Measurements from ENCODE around the gene ROBO1. TPM values are rescaled to one million over a fixed set of nuclear protein-coding genes. Genes with fewer than 3 reads are reported as not detected.

ROBO1 gene
- total RNA-seq, 1 donor from 2014 or later: 27.1 TPM

GRCh38 chr3:79421273-79421672, 346.5 kb downstream of the ROBO1 start:
- no peak overlapping the region for H3K27ac ChIP-seq
- H3K27me3 ChIP-seq: no peaks in the 10 kb centered on the region
- H3K4me1 ChIP-seq: peaks cover 5% of the 10 kb centered on the region
- H3K36me3 ChIP-seq: no peaks in the 10 kb centered on the region
- TF ChIP-seq, protein P1, sequence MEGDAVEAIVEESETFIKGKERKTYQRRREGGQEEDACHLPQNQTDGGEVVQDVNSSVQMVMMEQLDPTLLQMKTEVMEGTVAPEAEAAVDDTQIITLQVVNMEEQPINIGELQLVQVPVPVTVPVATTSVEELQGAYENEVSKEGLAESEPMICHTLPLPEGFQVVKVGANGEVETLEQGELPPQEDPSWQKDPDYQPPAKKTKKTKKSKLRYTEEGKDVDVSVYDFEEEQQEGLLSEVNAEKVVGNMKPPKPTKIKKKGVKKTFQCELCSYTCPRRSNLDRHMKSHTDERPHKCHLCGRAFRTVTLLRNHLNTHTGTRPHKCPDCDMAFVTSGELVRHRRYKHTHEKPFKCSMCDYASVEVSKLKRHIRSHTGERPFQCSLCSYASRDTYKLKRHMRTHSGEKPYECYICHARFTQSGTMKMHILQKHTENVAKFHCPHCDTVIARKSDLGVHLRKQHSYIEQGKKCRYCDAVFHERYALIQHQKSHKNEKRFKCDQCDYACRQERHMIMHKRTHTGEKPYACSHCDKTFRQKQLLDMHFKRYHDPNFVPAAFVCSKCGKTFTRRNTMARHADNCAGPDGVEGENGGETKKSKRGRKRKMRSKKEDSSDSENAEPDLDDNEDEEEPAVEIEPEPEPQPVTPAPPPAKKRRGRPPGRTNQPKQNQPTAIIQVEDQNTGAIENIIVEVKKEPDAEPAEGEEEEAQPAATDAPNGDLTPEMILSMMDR (IDR thresholded peaks at IDR 0.05): no peak
- H3K9me3 ChIP-seq: no peaks in the 10 kb centered on the region
- H3K4me3 ChIP-seq: no peak overlapping the region
- no peak for ATAC-seq
- intact Hi-C loops (cut with DNase I): no loop called here
- DNase-seq: no peak

DNA sequence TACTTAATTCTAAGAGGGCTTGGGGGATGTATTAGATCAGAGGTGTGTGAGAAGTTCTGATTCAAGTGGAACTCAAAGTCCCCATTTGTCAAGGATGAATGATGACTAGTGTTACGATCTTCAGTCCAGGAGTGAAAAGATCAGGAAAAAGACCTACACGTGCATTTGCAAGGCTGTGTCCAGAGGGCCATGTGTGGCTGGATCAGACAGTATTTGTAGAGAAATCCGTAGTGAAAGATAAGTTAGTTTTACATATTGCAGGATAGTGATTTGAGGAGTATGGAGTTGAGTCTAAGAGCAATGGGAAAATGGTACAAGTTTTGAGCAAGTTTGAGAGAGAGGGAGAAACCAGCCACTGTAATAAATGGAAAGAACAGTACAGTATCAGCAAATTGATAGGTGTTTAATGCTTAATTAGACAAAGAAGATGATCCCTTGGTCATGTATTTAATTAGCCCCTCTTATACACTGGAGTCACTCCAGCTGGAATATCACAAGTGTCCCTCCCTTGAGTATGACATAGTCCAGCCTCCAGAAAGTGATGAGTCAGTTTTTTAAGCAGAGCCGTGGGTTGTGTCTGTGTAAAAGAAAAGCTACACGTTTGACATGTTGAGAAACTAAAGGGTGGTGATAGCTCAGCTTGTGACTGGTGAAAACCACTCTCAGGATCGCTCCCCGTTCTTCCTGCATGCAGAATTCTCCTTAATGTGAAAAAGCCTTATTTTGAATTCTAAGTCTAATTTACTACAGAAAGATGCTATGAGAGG, 348.8 kb downstream of the ROBO1 start:
- H3K27me3 ChIP-seq: no peaks in the 10 kb centered on the region
- H3K4me1 ChIP-seq: peaks cover 5% of the 10 kb centered on the region
- TF ChIP-seq, protein P1 (IDR thresholded peaks at IDR 0.05): no peak
- H3K27ac ChIP-seq: no peak overlapping the region
- H3K9me3 ChIP-seq: no peaks in the 10 kb centered on the region
- no peak overlapping the region for H3K4me3 ChIP-seq
- no peaks in the 10 kb centered on the region for H3K36me3 ChIP-seq
- ATAC-seq (no peak), DNase-seq (no peak)
- intact Hi-C loops (cut with DNase I): no loop called here

DNA sequence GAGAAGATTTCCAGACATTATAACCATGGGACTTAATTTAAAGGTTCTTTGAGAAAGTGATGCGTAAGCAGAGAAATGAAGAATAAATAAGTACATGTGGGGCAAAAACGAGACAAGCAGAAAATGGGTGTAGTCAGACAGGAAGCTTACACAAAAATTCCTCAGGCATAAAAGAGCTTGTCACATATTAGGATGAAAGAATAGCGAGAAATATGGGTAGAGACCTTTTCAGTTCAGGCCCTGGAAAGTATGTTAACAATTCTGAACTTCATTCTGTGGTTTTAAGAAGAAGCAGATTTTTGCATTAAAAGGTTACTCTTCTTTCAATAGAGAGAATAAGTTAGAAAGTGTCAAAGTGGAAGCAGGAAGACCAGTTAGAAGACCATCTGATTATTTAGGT, 352.4 kb downstream of the ROBO1 start:
- ATAC-seq: no peak

GRCh38 chr3:79414806-79415205, 353.0 kb downstream of the ROBO1 start:
- Histone ChIP-seq H3K4me3 (no peak overlapping the region), H3K9me3 (no peaks in the 10 kb centered on the region), H3K36me3 (no peaks in the 10 kb centered on the region), H3K27me3 (no peaks in the 10 kb centered on the region), H3K27ac (no peak overlapping the region), H3K4me1 (no peaks in the 10 kb centered on the region)
- DNase-seq (no peak), ATAC-seq (peak; percentile 61)
- intact Hi-C loops (cut with DNase I): no loop called here
- TF ChIP-seq, protein P1 (IDR thresholded peaks at IDR 0.05): no peak

More for the DNA sequence above, 352.4 kb downstream of the ROBO1 start:
- Histone ChIP-seq H3K9me3 (no peaks in the 10 kb centered on the region), H3K36me3 (no peaks in the 10 kb centered on the region), H3K4me1 (no peaks in the 10 kb centered on the region), H3K27me3 (no peaks in the 10 kb centered on the region), H3K27ac (no peak overlapping the region), H3K4me3 (no peak overlapping the region)
- DNase-seq: no peak
- intact Hi-C loops (cut with DNase I): no loop called here
- TF ChIP-seq, protein P1 (IDR thresholded peaks at IDR 0.05): no peak

- Histone ChIP-seq H3K36me3 (no peaks in the 10 kb centered on the region), H3K27me3 (no peaks in the 10 kb centered on the region), H3K27ac (peak overlapping the region; percentile 40), H3K4me3 (no peak overlapping the region), H3K9me3 (no peaks in the 10 kb centered on the region), H3K4me1 (no peaks in the 10 kb centered on the region)
- intact Hi-C loops (cut with DNase I): no loop called here
- DNase-seq (no peak), ATAC-seq (no peak)
- TF ChIP-seq, protein P1 (IDR thresholded peaks at IDR 0.05): no peak
Measured at GRCh38 chr3:79414035-79414434, 353.8 kb downstream of the ROBO1 start.

All from upper lobe of right lung (tissue), 1 donor.